Adrenal gland (tissue), 5 donors: Measurements from ENCODE around the gene SCN4A.

ENCODE experiments used
- CTCF ChIP-seq, 6 experiments: fragments of 450-650 bp in 4 of 6; fragments of 200-600 bp in 2 of 6; sonication (generic) in 1 of 6; IDR thresholded peaks; 1 replicate in 5 of 6; 2 replicates in 1 of 6; pipeline versions ENCODE4 v1.5.1 to v1.8.0; 2016 to 2021; ENCODE audit warnings: antibody characterized with exemption in 6 of 6, mild to moderate bottlenecking in 2 of 6, moderate library complexity in 1 of 6
- POLR2A ChIP-seq, 2 donors: fragments of 450-650 bp; IDR thresholded peaks; one replicate each; pipeline ENCODE4 v1.6.1; 2017; ENCODE audit warnings: antibody characterized with exemption in 2 of 2, mild to moderate bottlenecking in 2 of 2, moderate library complexity in 1 of 2
- donor health status: DM: no; HTN: no; CAD: no.

- no peak for TF ChIP-seq POLR2A (IDR thresholded peaks at IDR 0.05)
- TF ChIP-seq CTCF (IDR thresholded peaks at IDR 0.05) = no peak
Observed at GRCh38 chr17:64007838-64008282, 35.1 kb upstream of the SCN4A start.
